ENCODE results near the gene GYG2.
A peak's percentile ranks its signal among the peaks of the same experiment; 100 is the strongest.
"Not testable (repeated sequence)": the region's sequence is repeated elsewhere in the genome, so short reads cannot be mapped to it uniquely, and the experiment has no call there.

The GYG2 gene

GRCh38 chrX:2874222-2875135 is 45.7 kb downstream of the GYG2 start:
- Mint-ChIP-seq H3K27ac (no peak overlapping the region), H3K36me3 (no peaks in the 10 kb centered on the region), H3K4me1 (no peaks in the 10 kb centered on the region), H3K9me3 (peaks cover 2% of the 10 kb centered on the region), H3K4me3 (no peak overlapping the region)
- ATAC-seq, result no peak
- DNase-seq (ENCODE audit: low spot score in 2 of 2), result no peak

DNA sequence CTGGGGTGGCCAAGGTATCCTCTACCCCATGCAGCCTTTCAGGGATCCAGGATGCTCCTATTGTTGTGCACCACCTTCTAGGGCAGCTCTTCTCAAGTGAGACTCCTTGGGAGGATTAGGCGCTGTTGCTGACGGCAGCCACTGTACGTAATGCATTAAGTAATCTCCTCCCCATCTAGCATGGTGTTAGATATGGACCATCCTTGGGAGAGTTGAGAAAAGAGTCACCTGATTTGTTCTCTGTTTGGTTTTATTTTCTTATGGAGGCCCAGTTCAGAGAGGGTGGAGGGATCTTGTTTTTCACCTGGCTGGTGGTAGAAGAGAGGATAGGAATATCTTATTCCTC is 46.4 kb downstream of the GYG2 start:
- H3K27ac Mint-ChIP-seq, result no peak overlapping the region
- no peaks in the 10 kb centered on the region for H3K4me1 Mint-ChIP-seq
- ATAC-seq, result no peak
- no peak overlapping the region for H3K4me3 Mint-ChIP-seq
- no peaks in the 10 kb centered on the region for H3K36me3 Mint-ChIP-seq
- no peak for DNase-seq (ENCODE audit: low spot score in 2 of 2)
- peaks cover 2% of the 10 kb centered on the region for H3K9me3 Mint-ChIP-seq

DNA sequence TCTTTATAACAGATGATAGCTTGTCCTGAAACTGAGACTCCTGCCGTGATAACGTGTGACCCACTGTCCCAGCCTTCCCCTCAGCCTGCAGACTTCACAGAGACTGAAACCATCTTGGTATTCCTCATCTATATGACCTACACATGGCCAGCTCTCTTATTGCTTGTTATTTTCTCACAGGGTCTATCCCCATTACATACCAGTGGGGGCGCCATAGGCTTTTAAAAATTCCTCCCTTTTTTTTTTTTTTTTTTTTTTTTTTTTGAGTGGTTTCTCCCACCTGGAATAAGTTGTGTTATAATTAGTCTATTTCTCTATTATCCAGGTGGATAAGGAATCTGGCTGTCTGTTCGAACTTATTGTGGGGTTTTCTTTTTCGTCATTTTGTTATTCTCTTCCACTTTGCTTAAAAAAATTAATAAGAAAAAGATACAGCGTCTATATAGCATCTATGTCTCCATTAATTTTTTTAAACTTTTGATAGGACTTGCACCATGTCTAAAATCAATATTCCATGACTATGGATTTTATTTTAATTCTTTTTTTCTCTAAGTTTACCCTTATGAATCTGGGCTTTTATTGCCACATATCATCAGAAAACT is 47.2 kb downstream of the GYG2 start:
- no peaks in the 10 kb centered on the region for H3K36me3 Mint-ChIP-seq
- ATAC-seq (no peak), DNase-seq (ENCODE audit: low spot score in 2 of 2) (no peak)
- no peaks in the 10 kb centered on the region for H3K9me3 Mint-ChIP-seq
- no peaks in the 10 kb centered on the region for H3K4me1 Mint-ChIP-seq
- no peak overlapping the region for H3K4me3 Mint-ChIP-seq
- H3K27ac Mint-ChIP-seq, result no peak overlapping the region

GRCh38 chrX:2878563-2878962 is 49.8 kb downstream of the GYG2 start:
- ATAC-seq (no peak), DNase-seq (ENCODE audit: low spot score in 2 of 2) (no peak)
- Mint-ChIP-seq H3K27ac (no peak overlapping the region), H3K36me3 (no peaks in the 10 kb centered on the region), H3K4me3 (no peak overlapping the region), H3K4me1 (no peaks in the 10 kb centered on the region), H3K9me3 (no peaks in the 10 kb centered on the region)

- ATAC-seq (no peak), DNase-seq (ENCODE audit: low spot score in 2 of 2) (no peak)
- Mint-ChIP-seq H3K4me3 (no peak overlapping the region), H3K4me1 (no peaks in the 10 kb centered on the region), H3K36me3 (no peaks in the 10 kb centered on the region), H3K27ac (no peak overlapping the region), H3K9me3 (no peaks in the 10 kb centered on the region)
Measured at GRCh38 chrX:2879670-2880069, 50.9 kb downstream of the GYG2 start.

GRCh38 chrX:2883770-2884169 is 55.0 kb downstream of the GYG2 start:
- Mint-ChIP-seq H3K4me1 (peaks cover 2% of the 10 kb centered on the region), H3K27ac (no peak overlapping the region), H3K9me3 (no peaks in the 10 kb centered on the region), H3K36me3 (no peaks in the 10 kb centered on the region), H3K4me3 (no peak overlapping the region)
- no peak for DNase-seq (ENCODE audit: low spot score in 2 of 2)
- ATAC-seq, result no peak

DNA sequence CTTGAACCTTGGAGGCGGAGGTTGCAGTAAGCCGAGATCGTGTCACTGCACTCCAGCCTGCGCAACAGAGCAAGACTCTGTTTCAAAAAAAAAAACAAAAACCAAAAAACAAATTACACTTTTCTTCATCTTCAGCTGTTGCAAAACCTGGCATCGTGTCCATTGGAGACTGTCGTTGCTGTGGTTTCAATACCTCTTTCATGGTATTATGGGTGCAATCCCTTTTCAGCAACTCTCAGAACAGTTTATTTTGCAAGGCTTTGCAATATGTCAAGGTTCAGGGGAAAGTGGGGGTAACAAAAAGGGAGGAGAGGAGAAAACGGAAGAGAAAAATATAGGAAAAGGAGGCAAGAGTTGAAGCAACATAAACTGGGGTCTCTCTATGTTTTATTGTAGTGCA is 59.6 kb downstream of the GYG2 start:
- Mint-ChIP-seq H3K36me3 (no peaks in the 10 kb centered on the region), H3K4me3 (peak overlapping the region; percentile 64), H3K4me1 (peaks cover 7% of the 10 kb centered on the region), H3K27ac (no peak overlapping the region), H3K9me3 (no peaks in the 10 kb centered on the region)
- no peak for ATAC-seq
- DNase-seq (ENCODE audit: low spot score in 2 of 2), result no peak

DNA sequence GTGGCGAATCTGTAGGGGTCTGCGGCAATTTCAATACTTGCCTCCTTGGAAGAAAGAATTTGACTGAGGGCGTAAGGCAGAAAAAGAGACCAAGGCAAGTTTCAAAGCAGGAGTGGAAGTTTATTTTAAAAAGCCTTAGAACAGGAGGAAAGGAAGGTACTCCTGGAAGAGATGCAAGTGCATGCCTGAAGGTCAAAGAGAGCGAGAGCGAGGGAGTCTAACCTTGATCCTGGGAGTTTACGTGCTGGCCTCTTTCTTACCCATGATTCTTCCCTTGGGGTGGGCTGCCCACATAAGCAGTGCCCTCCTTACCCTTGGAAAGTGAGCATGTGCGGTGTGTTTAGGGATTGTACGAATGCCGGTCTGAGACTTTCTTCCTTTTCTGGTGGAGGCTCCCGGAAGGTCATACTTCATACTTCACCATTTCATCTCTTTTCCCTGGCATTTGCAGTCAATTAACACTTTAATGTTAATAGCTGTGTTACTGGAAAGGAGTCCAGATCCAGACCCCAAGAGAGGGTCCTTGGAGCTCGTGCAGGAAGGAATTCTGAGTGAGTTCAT is 60.4 kb downstream of the GYG2 start:
- Mint-ChIP-seq H3K4me3 (peak overlapping the region; percentile 64), H3K9me3 (no peaks in the 10 kb centered on the region), H3K36me3 (no peaks in the 10 kb centered on the region), H3K27ac (peak overlapping the region; percentile 23), H3K4me1 (peaks cover 7% of the 10 kb centered on the region)
- ATAC-seq, result no peak
- DNase-seq (ENCODE audit: low spot score in 2 of 2), result no peak

- not testable (repeated sequence) for H3K36me3 Mint-ChIP-seq
Measured at GRCh38 chrX:2889706-2890490, 61.2 kb downstream of the GYG2 start.

GRCh38 chrX:2890536-2891460 is 62.1 kb downstream of the GYG2 start:
- DNase-seq (ENCODE audit: low spot score in 2 of 2); H3K9me3 Mint-ChIP-seq; H3K4me3 Mint-ChIP-seq; H3K4me1 Mint-ChIP-seq; ATAC-seq; H3K27ac Mint-ChIP-seq; H3K36me3 Mint-ChIP-seq: not testable (repeated sequence)

More at GRCh38 chrX:2889706-2890490, 61.2 kb downstream of the GYG2 start:
- H3K4me1 Mint-ChIP-seq; ATAC-seq; DNase-seq (ENCODE audit: low spot score in 2 of 2); H3K9me3 Mint-ChIP-seq: not testable (repeated sequence)
- Mint-ChIP-seq H3K4me3 (peak overlapping the region; percentile 64), H3K27ac (peak overlapping the region; percentile 23)

GRCh38 chrX:2892816-2893215 is 64.1 kb downstream of the GYG2 start:
- H3K4me3 Mint-ChIP-seq, result peak overlapping the region; percentile 29
- peaks cover 14% of the 10 kb centered on the region for H3K4me1 Mint-ChIP-seq
- no peaks in the 10 kb centered on the region for H3K36me3 Mint-ChIP-seq
- no peak overlapping the region for H3K27ac Mint-ChIP-seq
- H3K9me3 Mint-ChIP-seq, result no peaks in the 10 kb centered on the region
- ATAC-seq (no peak), DNase-seq (ENCODE audit: low spot score in 2 of 2) (no peak)

GRCh38 chrX:2894885-2895292 is 66.2 kb downstream of the GYG2 start:
- H3K4me1 Mint-ChIP-seq, result peaks cover 6% of the 10 kb centered on the region
- H3K4me3 Mint-ChIP-seq, result no peak overlapping the region
- H3K27ac Mint-ChIP-seq, result no peak overlapping the region
- no peak for DNase-seq (ENCODE audit: low spot score in 2 of 2)
- no peaks in the 10 kb centered on the region for H3K36me3 Mint-ChIP-seq
- no peak for ATAC-seq
- H3K9me3 Mint-ChIP-seq, result no peaks in the 10 kb centered on the region

DNA sequence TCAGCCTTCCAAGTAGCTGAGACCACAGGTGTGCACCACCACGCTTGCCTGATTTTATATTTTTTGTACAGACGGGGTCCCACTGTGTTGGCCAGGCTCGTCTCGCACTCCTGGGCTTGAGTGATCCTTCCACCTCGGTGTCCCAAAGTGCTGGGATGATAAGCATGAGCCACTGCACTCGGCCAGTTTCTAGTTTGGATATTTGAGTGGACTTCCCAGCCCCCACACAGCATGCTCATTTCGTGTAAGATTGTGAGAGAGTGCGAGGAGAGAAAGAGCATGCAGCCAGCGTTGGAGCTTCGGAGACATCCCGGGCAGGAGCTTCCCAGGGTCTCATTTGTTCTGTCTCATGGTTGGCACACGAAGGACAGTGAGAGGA is 68.6 kb downstream of the GYG2 start:
- Mint-ChIP-seq H3K36me3 (no peaks in the 10 kb centered on the region), H3K4me3 (no peak overlapping the region), H3K9me3 (no peaks in the 10 kb centered on the region), H3K27ac (no peak overlapping the region), H3K4me1 (peaks cover 6% of the 10 kb centered on the region)
- ATAC-seq, result no peak
- DNase-seq (ENCODE audit: low spot score in 2 of 2), result no peak

GRCh38 chrX:2897690-2898623 is 69.2 kb downstream of the GYG2 start:
- DNase-seq (ENCODE audit: low spot score in 2 of 2) (peak in 1 of 2 donors; percentile 48), ATAC-seq (peak; percentile 51)
- H3K27ac Mint-ChIP-seq, H3K9me3 Mint-ChIP-seq, H3K4me3 Mint-ChIP-seq, H3K36me3 Mint-ChIP-seq, H3K4me1 Mint-ChIP-seq: not testable (repeated sequence)
